Astrocyte of the spinal cord (primary cell): Measurements from ENCODE around the gene FDXR.

Source experiments
- DNase-seq: peaks from one replicate; pipeline ENCODE4 v3.0.0; 2011; ENCODE audit warnings: low read depth, low spot score
- H3K4me3 ChIP-seq: 2 replicates; pipeline ENCODE4 v1.5.1; 2011; ENCODE audit warnings: low read depth, mild to moderate bottlenecking, low read length, moderate library complexity
- in situ Hi-C: cut with HindIII; loops from 2 replicates; pipeline ENCODE4 v1.10.0; 2017; ENCODE audit warnings: low sequenced_read_pairs
- TF ChIP-seq, protein P1 (sequence below): IDR thresholded peaks from 2 replicates; pipeline ENCODE4 v1.5.1; 2012; ENCODE audit warnings: low read depth, mild to moderate bottlenecking, low read length, inconsistent platforms

The FDXR gene

DNA sequence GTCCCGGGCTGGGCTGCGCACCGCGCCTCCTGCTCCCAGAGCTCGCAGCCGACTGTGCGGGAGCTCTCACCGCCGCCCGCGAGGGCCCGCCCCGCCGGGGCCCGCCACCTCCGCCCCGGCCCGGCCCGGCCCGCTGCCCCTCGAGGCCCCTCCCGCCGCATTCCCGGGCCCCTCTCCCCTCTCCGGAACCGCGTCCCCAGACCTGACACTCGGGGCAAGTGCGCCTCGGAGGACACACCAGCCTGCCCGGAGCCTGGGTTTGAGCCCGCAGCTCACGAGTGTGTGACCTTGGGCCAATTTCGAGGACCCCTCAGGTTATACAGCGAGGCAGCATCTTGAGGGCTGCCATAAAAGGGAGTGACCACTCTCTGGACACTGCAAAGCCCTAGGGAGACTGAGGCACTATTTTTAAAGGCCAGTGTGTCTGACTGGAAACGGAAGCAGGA is 11.1 kb downstream of the FDXR start:
- TF ChIP-seq, protein P1, sequence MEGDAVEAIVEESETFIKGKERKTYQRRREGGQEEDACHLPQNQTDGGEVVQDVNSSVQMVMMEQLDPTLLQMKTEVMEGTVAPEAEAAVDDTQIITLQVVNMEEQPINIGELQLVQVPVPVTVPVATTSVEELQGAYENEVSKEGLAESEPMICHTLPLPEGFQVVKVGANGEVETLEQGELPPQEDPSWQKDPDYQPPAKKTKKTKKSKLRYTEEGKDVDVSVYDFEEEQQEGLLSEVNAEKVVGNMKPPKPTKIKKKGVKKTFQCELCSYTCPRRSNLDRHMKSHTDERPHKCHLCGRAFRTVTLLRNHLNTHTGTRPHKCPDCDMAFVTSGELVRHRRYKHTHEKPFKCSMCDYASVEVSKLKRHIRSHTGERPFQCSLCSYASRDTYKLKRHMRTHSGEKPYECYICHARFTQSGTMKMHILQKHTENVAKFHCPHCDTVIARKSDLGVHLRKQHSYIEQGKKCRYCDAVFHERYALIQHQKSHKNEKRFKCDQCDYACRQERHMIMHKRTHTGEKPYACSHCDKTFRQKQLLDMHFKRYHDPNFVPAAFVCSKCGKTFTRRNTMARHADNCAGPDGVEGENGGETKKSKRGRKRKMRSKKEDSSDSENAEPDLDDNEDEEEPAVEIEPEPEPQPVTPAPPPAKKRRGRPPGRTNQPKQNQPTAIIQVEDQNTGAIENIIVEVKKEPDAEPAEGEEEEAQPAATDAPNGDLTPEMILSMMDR = no peak
- no peak overlapping the region for H3K4me3 ChIP-seq
- no peak for DNase-seq
- in situ Hi-C loops = no loop called here

DNA sequence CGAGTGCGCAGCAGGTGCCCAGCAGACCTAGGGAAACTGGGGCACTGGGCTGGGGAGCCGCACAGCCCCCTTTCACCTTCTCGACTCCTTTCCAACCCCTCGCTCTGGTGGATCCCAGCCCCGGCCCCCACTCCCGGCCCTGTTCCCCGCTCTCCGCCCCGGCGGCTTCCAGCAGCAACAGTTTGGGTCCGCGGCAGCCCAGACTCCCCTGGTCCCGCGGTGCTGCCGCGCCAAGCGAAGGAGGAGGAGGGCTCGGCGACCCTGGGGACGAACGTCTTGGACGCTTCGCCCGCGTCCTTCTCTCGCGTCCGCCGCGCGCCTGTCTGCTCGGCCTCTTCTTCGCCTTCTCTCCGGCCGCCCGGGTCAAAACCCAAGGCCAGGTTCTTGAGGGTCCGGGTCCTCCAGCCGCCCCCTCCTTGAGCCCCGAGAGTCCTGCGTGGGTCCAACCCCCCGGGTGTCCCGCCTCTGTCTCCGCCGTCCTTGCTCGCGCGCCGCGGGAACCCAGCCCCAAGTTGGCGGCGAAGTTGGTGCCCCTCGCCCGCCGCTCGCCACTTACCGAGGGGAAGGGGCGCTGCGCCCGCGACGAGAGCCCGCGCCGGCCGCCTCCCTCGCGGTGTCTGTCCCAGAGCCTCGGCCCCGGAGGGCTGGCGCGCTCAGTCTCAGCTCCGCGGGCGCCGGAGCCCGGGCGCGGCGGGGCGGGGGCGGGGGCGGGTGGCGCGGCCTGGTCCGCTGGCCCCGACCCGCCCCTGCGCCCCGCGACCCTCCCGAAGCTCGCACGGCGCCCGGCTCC is 11.7 kb downstream of the FDXR start:
- TF ChIP-seq, protein P1 = no peak
- H3K4me3 ChIP-seq = no peak overlapping the region
- DNase-seq = no peak
- in situ Hi-C loops = no loop called here

DNA sequence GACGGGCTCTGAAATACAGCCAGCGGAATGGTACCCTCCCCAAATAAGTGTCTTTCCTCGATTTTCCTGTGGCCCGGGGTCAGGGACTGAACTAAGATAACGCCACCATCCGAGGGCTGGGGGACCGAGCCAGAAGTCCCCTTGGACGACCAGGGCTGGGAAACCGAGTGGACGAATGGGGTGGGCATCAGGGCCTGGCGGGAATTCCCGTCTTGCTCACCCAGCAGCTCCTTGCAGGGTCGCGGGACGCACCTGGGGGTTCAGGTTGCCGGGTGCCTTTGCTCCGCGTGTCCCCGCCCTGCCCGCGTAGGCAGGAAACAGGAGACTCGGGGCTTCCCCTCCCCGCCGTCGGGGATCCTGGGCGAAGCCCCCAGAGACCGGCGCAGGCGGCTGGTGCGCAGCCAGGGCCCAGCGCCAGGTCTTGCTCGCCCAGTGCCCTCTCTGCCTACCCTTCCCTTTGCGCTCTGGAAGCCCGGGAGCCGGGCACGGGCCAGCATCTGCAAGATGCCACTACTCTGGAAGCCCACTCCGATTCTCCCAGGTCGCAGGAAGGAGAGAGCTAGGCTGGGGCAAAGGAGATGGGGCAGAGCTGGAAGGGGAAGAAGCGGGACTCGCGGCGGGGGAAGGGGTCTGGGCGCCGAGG is 12.4 kb downstream of the FDXR start:
- DNase-seq = no peak
- TF ChIP-seq, protein P1 = no peak
- in situ Hi-C loops = no loop called here
- H3K4me3 ChIP-seq = no peak overlapping the region

DNA sequence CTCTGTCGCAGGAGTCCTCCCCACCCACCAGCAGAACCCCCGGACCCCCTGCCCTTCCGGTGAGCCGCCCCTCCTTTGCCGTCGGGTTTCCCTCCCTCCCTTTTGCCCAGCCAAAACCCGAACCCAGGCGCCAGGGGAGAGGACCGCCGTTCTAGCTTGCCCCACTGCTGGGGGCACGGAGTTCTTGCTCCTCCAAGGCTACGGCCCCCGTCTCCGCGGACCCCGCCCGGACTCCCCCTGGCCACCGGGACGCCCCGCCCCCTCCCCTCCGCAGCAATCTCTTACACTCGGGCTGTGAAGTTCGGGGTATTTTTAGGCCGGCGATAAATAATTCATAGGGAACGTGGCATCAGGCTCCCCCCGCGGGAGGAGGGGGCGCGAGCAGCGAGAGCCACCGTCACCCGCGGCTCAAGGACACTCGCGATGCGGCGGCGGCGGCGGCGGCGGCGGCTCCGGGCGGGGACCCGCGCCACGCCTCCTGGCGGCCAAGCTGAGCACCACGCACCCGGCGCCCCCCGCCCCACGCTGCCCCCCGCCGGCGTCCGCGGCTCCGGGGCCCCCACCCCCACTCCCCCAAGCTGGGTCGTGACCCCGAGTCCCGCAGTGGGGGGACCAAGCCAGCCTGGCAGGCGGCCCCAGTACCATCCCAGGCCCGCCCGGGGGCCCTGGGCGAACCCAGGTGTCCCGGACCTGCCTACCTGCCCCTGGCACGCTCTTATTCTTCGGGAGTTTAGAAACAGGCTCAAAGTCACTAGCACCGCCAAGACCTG is 13.2 kb downstream of the FDXR start, which contains the start of gene GRIN2C:
TSS of gene GRIN2C (minus strand) at position 427 of the 770 bp plus-strand sequence. CDS start 4,793 bp downstream, outside the sequence.
- TF ChIP-seq, protein P1 = peak; percentile 13
- H3K4me3 ChIP-seq = no peak within 1 kb of the TSS
- DNase-seq = no peak
- in situ Hi-C loops = no loop called here

DNA sequence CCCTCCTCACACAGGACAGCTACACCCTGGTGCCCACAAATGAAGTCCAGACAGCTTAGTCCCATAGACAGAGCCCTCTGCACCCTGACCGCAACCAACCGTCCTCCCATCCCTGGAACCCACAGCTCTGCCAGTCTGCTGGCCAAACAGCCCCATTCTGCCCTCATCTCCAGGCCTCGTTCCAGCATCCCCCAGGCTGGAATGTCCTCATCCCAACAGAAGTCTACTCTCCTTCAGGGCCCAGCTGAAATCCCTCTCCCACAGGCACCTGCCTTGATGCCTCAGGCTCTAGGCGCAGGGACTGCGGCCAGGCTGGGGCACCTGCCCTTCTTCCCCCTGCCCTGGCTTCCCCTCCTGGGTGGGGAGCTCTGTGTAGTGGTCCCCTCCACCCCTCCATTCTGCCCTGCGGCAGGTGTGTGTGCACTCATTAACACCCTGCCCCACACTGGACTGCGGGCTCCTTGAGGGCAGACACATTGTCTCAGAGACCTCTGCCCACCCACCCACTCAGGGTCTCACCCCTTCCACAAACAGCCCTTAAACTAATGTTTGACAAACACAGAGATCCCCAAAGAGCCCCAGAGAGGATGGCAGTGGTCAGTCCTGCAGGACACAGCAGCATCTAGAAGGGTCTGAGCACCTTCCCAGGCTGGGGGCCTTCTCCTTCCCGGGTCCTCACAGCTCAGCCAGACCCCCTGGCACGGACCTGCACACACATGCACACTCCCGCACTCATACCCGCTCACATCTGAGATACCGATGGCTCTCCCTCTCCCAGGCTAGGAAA is 13.9 kb downstream of the FDXR start:
- DNase-seq = no peak
- H3K4me3 ChIP-seq = no peak overlapping the region
- in situ Hi-C loops = no loop called here
- TF ChIP-seq, protein P1 = no peak

DNA sequence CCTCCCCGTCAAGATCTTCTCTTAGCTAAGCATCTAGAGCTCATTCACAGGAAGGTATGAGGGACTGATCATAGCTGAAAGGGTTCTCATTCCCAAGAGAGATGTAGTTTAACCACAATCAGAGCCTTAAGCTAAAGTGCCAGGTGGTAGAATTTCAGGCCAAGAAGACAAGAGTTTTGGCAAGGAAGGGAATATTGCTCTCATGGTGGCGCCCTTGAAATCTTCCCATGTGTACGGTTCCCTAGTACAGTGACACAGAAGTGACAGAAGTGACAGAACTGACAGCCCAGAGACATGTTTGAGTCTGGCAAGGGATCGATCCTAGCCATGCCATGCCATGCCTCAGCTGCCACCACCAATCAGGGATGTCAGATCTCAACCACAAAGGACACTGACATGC is 15.6 kb downstream of the FDXR start:
- DNase-seq = no peak
- H3K4me3 ChIP-seq = no peak overlapping the region
- in situ Hi-C loops = no loop called here
- TF ChIP-seq, protein P1 = no peak
